ENCODE data around the gene ONECUT3. TPM values are rescaled to one million over a fixed set of nuclear protein-coding genes. Genes with fewer than 3 reads are reported as not detected.

ONECUT3 gene
- total RNA-seq, 1 donor from 2014 or later, result not detected

Other genes with a start within 250 kb of the ONECUT3 start
- gene ADAMTSL5, start 240.5 kb upstream of the ONECUT3 start, total RNA-seq, result 0.58 and 1.8 TPM in 2 replicates
- not detected in 2 replicates for gene PLK5, start 229.4 kb upstream of the ONECUT3 start, total RNA-seq
- 90.9 and 112 TPM in 2 replicates for gene MEX3D, start 185.2 kb upstream of the ONECUT3 start, total RNA-seq
- gene MBD3, start 160.6 kb upstream of the ONECUT3 start, total RNA-seq, result 118 and 130 TPM in 2 replicates
- gene UQCR11, start 148.0 kb upstream of the ONECUT3 start, total RNA-seq, result 77.8 and 84.6 TPM in 2 replicates
- gene TCF3, start 100.9 kb upstream of the ONECUT3 start, total RNA-seq, result 123 and 199 TPM in 2 replicates
- gene ATP8B3, start 58.8 kb downstream of the ONECUT3 start, total RNA-seq, result 0.96 TPM in 2 replicates
- 18.8 and 32.1 TPM in 2 replicates for gene REXO1, start 95.0 kb downstream of the ONECUT3 start, total RNA-seq
- gene KLF16, start 110.1 kb downstream of the ONECUT3 start, total RNA-seq, result 11.4 and 15.3 TPM in 2 replicates
- gene ABHD17A, start 132.0 kb downstream of the ONECUT3 start, total RNA-seq, result 54.1 and 66.7 TPM in 2 replicates
- 1.8 and 8.6 TPM in 2 replicates for gene ADAT3, start 151.9 kb downstream of the ONECUT3 start, total RNA-seq
- gene SCAMP4, start 151.9 kb downstream of the ONECUT3 start, total RNA-seq, result 167 and 178 TPM in 2 replicates
- gene CSNK1G2, start 187.7 kb downstream of the ONECUT3 start, total RNA-seq, result 95.8 and 105 TPM in 2 replicates